Loucy (cell line): ENCODE measurements around the gene TMEM9.

ENCODE experiments used
- H2AFZ ChIP-seq: fragments of 200-600 bp; sonication (generic); 2 replicates; pipeline ENCODE4 v1.6.0; 2016; ENCODE audit warnings: antibody characterized with exemption, mild to moderate bottlenecking, low read length, moderate library complexity
- H3F3A ChIP-seq: fragments of 200-600 bp; 2 replicates; pipeline ENCODE4 v1.6.0; 2016; ENCODE audit warnings: antibody characterized with exemption, low read depth, mild to moderate bottlenecking
- H3K27me3 ChIP-seq: fragments of 200-600 bp; sonication (generic); 2 replicates; pipeline ENCODE4 v1.6.1; 2014; ENCODE audit warnings: low read length, mild to moderate bottlenecking; ENCODE audit not compliant: insufficient read depth, poor library complexity, severe bottlenecking
- H3K36me3 ChIP-seq: fragments of 200-600 bp; sonication (generic); 2 replicates; pipeline ENCODE4 v1.6.1; 2016; ENCODE audit warnings: low read length; ENCODE audit not compliant: insufficient read depth
- H3K4me1 ChIP-seq: fragments of 200-600 bp; sonication (generic); 2 replicates; pipeline ENCODE4 v1.5.1; 2014; ENCODE audit warnings: low read length, mild to moderate bottlenecking; ENCODE audit not compliant: insufficient read depth, poor library complexity, severe bottlenecking
- H3K4me2 ChIP-seq: fragments of 200-600 bp; sonication (generic); 2 replicates; pipeline ENCODE4 v1.6.0; 2014; ENCODE audit warnings: antibody characterized with exemption, low read length, low read depth, mild to moderate bottlenecking; ENCODE audit not compliant: poor library complexity, severe bottlenecking
- H3K4me3 ChIP-seq: fragments of 200-600 bp; sonication (generic); 2 replicates; pipeline ENCODE4 v1.5.1; 2014; ENCODE audit warnings: low read length, mild to moderate bottlenecking, mixed read lengths; ENCODE audit not compliant: poor library complexity, severe bottlenecking
- H3K79me2 ChIP-seq: fragments of 200-600 bp; sonication (generic); 2 replicates; pipeline ENCODE4 v1.6.1; 2014; ENCODE audit warnings: low read length; ENCODE audit not compliant: insufficient read depth
- H3K9ac ChIP-seq: fragments of 200-600 bp; sonication (generic); 2 replicates; pipeline ENCODE4 v1.6.0; 2014; ENCODE audit warnings: mild to moderate bottlenecking, low read depth, low read length, moderate library complexity; ENCODE audit not compliant: poor library complexity, severe bottlenecking
- H3K9me2 ChIP-seq: fragments of 200-600 bp; sonication (generic); replicated peaks from 2 replicates; pipeline ENCODE4 v1.6.1; 2016; ENCODE audit warnings: low read depth, low read length, mixed read lengths
- H3K9me3 ChIP-seq: fragments of 200-600 bp; sonication (generic); 2 replicates; pipeline ENCODE4 v1.6.1; 2014; ENCODE audit warnings: mild to moderate bottlenecking, antibody characterized with exemption, low read length, low read depth; ENCODE audit not compliant: insufficient read depth
- H4K20me1 ChIP-seq: fragments of 200-600 bp; sonication (generic); 2 replicates; pipeline ENCODE4 v1.6.0; 2014; ENCODE audit warnings: antibody characterized with exemption, low read length, mild to moderate bottlenecking; ENCODE audit not compliant: insufficient read depth, poor library complexity, severe bottlenecking
- EZH2phosphoT487 ChIP-seq: fragments of 200-600 bp; IDR thresholded peaks from 2 replicates; pipeline ENCODE4 v1.6.1; 2018; ENCODE audit warnings: antibody characterized with exemption, mild to moderate bottlenecking, moderate library complexity, borderline replicate concordance
- TF ChIP-seq, protein P1 (sequence below): fragments of 200-600 bp; sonication (generic); conservative IDR thresholded peaks from 2 replicates; pipeline ENCODE4 v1.5.1; 2014; ENCODE audit warnings: mild to moderate bottlenecking, antibody characterized with exemption, low read length

The TMEM9 gene

GRCh38 chr1:201142849-201143725 lies 11.2 kb downstream of the TMEM9 start:
- Histone ChIP-seq H3F3A (no peaks in the 10 kb centered on the region), H3K27me3 (no peaks in the 10 kb centered on the region), H3K9me3 (no peaks in the 10 kb centered on the region), H3K79me2 (no peaks in the 10 kb centered on the region), H2AFZ (no peak overlapping the region), H3K4me1 (no peaks in the 10 kb centered on the region), H3K9ac (no peak overlapping the region), H3K4me2 (no peak overlapping the region), H3K9me2 (no peaks in the 10 kb centered on the region), H4K20me1 (no peaks in the 10 kb centered on the region), H3K4me3 (no peak overlapping the region), H3K36me3 (peaks cover 63% of the 10 kb centered on the region; the same call in 1 of the 2 replicates)
- no peak for TF ChIP-seq EZH2phosphoT487
- TF ChIP-seq, protein P1, sequence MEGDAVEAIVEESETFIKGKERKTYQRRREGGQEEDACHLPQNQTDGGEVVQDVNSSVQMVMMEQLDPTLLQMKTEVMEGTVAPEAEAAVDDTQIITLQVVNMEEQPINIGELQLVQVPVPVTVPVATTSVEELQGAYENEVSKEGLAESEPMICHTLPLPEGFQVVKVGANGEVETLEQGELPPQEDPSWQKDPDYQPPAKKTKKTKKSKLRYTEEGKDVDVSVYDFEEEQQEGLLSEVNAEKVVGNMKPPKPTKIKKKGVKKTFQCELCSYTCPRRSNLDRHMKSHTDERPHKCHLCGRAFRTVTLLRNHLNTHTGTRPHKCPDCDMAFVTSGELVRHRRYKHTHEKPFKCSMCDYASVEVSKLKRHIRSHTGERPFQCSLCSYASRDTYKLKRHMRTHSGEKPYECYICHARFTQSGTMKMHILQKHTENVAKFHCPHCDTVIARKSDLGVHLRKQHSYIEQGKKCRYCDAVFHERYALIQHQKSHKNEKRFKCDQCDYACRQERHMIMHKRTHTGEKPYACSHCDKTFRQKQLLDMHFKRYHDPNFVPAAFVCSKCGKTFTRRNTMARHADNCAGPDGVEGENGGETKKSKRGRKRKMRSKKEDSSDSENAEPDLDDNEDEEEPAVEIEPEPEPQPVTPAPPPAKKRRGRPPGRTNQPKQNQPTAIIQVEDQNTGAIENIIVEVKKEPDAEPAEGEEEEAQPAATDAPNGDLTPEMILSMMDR: no peak

DNA sequence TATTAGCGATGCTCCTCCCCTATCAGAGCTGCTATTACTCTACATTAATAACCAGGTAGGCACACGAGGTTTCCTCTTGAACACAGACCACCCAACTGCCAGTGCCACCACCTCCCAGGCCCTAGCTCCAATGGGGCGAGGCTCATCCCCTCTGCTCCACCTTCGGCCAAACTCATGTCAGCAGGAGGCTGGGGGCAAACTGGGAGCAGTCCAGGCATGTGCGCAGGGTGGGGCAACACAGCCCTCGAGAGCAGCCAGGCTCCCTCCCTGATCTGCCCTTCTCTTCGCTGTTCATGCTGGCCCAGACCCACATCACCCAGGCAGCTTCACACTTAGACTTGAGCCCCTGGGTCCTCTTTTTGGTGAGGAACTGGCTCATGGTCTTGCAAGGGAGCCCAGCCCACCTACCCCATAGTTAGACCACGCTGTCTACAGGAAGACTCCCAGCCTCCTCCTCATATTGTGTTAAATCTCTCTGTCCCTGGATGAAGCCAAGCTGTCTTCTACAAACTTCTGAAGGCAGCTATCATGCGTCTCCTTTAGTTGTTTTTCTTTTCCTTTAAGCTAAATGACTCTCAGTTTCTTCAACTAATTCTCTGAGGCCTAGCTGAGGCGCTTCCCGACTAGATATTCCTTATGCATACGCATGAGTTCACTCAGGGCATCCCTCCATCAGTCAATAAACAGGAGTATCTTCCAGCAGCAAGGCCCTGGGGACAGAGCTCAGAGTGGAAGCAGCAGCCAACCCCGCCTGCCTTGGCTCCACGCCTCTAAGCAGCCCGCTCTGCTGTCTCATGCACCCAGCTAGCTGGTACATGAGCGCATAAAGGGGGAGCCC lies 12.0 kb downstream of the TMEM9 start:
- Histone ChIP-seq H3K79me2 (no peaks in the 10 kb centered on the region), H3K4me2 (no peak overlapping the region), H3K9me3 (no peaks in the 10 kb centered on the region), H3K36me3 (peaks cover 67% of the 10 kb centered on the region; the same call in 1 of the 2 replicates), H3K27me3 (no peaks in the 10 kb centered on the region), H2AFZ (no peak overlapping the region), H3F3A (no peaks in the 10 kb centered on the region), H3K4me3 (no peak overlapping the region), H3K4me1 (no peaks in the 10 kb centered on the region), H3K9me2 (no peaks in the 10 kb centered on the region), H4K20me1 (no peaks in the 10 kb centered on the region), H3K9ac (no peak overlapping the region)
- TF ChIP-seq, protein P1: no peak
- TF ChIP-seq EZH2phosphoT487: no peak

GRCh38 chr1:201141418-201141817 lies 12.9 kb downstream of the TMEM9 start:
- H3K79me2 ChIP-seq: no peaks in the 10 kb centered on the region
- H2AFZ ChIP-seq: no peak overlapping the region
- no peaks in the 10 kb centered on the region for H3K9me3 ChIP-seq
- H3F3A ChIP-seq: no peaks in the 10 kb centered on the region
- no peaks in the 10 kb centered on the region for H3K9me2 ChIP-seq
- H3K9ac ChIP-seq: no peak overlapping the region
- H3K4me1 ChIP-seq: no peaks in the 10 kb centered on the region
- H3K4me3 ChIP-seq: no peak overlapping the region
- TF ChIP-seq EZH2phosphoT487: no peak
- TF ChIP-seq, protein P1: no peak
- no peak overlapping the region for H3K4me2 ChIP-seq
- H4K20me1 ChIP-seq: no peaks in the 10 kb centered on the region
- peaks cover 61% of the 10 kb centered on the region; the same call in 1 of the 2 replicates for H3K36me3 ChIP-seq
- no peaks in the 10 kb centered on the region for H3K27me3 ChIP-seq
